Activated CD8-positive, alpha-beta memory T cell treated with anti-CD3 and anti-CD28 coated beads, Interleukin-2, amount 50 U/mL, for 24 hours (primary cell): Measurements from ENCODE around the gene HBB.

Experiments used
- DNase-seq: peaks from one replicate; pipeline ENCODE4 v3.0.0-alpha.2; 2020; ENCODE audit errors: extremely low read depth

HBB gene

DNA sequence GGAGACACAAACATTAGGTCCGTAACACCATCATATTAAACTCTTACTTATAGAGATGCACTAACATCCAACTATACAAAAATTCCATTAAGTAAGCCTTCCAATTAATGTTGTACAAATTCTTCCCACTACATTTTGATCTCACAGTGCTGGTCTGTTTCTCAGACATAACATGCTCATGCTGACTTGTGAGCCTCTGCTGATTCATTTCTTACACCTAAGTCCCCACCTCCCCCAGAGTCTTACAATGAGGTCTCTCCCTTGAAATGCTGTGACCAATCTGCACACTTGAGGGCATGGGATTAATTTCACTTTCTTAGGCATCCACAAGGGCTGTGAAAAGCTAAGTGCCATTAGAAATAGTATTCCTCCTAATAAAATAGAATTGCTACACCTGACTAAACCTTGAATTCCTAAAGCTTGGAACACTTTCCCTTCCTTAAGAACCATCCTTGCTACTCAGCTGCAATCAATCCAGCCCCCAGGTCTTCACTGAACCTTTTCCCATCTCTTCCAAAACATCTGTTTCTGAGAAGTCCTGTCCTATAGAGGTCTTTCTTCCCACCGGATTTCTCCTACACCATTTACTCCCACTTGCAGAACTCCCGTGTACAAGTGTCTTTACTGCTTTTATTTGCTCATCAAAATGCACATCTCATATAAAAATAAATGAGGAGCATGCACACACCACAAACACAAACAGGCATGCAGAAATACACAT, 20.8 kb upstream of the HBB start:
- no peak for DNase-seq

DNA sequence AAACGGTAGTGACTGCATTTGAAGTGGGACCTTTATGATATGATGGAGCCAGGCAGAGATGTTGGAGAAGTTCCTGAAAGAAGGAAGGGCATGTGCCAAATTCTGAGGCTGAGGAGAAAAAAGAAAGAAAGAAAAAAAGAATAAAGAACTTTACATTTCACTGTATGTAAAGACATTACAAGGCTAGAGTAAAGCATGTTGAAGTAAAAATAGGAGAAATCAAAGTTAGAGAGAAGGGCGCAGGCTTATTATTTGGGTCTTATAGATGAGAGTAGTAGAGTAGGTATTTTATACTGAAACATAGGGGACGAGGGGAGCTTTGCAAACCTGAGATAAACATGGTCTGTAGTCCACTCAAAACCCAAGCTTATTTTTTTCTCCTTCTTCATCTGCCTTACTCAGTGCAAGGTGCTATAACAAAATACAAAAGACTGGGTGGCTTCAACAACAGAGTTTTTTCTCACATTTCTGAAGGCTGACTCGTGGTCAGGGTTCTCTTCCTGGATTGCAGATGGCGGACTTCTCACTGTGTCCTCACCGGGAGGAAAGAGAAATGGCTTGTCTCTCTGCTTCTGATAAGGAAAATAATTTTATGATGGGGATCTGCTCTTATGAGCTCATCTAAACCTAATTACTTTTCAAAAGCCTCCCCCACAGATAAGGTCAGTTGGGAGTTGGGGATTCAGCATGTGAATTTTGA, 20.1 kb upstream of the HBB start:
- DNase-seq = no peak

DNA sequence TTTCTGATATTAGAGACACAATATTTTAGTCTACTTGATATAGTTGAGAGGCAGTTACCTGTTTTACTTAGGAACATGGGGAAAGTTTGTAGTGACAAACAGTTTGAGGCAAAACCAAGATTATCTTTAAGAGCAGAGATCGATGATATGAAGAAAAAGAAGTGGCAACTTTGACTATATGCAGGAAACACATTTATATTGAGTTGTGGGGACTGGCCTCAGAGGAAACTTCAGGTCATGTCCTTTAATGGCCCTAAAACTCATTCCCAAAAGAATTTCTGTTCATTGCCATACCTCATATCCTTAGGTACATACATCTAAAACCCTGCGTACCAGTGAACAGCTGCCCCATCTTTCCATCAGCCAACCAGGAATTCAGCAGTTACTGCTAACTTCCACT, 18.3 kb upstream of the HBB start:
- no peak for DNase-seq

DNA sequence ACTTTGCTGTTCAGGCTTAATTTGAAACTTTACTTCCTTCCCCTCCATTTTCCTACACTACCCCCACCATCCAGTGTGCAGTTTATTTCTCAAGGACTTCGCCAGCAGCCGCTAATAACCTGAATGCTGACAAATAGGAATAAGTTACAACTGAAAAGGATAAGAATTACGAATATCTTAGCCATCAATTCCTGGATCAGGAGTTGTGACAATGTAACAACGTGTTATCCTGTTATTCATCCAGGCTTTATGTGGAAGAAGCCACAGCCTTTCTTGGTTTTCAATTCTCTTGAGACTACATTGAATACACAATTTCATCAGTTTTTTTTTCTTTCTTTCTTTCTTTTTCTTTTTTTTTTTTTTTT, 16.9 kb upstream of the HBB start:
- DNase-seq = no peak

DNA sequence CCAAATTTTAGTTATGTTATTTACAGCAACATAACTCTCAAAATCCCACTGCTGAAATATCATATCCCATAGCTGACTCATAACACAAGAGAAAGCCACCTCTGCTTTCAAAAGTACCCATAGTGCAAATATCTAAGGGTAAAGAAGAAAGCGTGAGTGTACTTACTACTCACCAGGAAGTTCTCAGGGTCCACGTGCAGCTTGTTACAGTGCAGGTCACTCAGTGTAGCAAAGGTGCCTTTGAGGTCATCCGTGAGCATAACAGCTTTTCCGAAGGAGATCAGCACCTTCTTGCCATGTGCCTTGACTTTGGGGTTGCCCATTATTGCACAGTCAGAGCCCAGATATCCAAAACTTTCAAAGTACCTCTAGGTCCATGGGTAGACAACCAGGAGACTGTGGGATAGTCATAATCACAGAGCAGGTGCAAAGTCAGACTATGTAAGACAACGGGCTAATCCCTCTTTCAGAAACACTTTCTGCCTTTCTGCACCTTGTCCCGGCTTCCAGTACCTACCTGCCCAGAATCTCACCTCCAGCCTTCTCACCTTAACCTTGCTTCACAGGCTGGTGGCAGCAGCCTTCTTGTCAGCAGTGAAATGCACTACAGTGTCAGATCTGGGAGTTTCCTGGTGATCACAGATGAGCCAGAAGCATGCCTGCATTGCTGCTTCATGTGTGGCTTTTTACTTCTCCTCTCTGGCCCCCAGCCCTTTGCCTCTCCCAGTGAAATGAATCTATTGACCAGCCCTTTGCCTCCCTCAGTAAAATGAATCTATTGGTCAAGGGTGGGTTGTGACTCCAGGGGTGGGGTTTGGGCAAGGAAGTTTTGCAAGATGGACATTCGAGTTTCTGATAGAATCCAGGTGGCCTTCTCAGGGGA, 16.3 kb upstream of the HBB start:
- no peak for DNase-seq

DNA sequence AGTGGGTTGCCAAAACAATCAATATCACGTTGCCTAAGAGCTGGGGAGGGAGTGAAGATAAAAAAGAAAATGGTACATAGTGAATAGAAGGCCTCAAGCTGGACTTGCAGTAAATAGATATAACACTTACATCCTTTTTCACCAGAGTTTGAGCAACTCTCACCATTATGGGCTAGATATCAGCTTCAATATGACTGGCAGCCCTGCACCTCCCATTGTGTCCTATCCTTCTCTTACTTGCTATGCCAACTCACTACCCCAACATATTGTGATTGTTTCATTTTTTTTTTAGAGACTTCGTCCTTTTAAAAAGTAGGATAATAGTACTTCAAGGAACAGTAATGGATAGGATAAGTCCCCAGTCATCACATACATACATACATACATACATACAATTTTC, 15.3 kb upstream of the HBB start:
- DNase-seq = no peak

DNA sequence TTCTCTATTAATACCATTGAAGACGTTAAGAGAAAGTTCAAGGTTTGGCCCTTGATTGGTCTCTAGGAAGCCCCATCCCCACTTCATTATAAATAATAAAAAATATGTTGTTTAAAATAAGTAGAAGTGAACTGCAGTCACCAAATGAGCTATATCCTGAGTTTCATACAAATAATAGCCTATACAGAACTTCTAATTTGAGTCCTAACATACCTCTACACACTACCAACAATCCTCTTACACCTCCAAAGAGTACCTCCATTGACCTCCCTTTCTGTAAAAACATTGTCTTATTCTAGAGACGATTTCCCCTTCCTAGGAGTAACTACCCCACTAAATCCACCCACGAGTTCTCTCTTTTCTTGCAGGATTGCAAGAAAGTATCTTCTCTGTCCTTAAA, 14.6 kb upstream of the HBB start:
- DNase-seq = no peak

DNA sequence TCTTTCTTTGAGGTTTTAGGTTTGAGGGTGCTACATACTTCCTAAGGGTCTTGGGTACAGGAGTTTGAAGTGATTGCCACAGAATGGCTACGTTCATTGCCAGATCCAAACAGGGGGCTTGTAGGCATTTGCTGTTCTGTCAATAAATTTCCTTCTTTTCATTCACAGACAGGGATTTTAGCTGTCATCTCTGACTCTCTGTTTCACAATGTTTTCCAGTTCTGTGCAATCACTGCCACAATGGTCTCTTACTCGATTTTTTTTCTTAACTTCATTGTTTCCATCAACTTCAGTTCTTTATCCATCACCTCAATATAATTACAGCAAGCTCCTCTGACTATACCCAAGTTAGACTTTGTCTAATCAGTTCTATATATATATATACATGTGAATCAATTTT, 13.6 kb upstream of the HBB start:
- no peak for DNase-seq

DNA sequence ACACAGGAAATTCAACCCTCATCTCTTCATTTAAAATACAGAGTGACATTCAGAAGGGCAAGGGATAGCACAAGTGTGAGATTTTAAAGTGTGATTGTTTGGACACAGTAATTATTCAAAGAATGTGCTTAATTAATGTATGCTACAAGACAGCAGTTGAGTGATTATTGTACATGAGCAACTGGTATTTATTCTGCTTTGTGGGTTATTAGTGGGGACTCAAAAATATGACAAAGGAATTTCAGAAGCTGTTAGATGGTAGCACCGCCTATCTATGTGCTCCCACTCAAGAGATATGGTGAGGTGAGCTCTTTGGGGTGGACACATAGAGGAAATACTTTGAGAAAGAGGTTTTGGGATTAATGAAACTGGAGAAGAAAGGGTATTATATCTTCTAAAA, 13.2 kb upstream of the HBB start:
- no peak for DNase-seq

DNA sequence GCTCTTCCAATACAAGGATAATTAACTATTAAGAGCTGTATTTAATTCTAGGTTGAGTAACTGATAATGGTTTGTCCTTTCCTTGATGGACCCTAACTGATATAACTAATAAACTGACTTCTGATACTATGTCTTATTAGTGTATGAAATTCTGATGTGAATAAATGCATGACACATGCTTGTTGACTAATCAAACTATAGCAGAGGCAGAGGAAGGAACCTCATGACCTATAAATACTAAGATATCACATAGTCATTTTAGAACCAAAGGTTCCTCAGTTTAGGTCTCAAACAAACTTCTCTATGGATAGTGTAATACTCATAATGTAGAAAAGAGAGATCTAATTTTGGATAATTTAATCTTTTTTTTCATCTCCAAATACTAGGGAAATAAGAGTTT, 12.2 kb upstream of the HBB start:
- DNase-seq = no peak

DNA sequence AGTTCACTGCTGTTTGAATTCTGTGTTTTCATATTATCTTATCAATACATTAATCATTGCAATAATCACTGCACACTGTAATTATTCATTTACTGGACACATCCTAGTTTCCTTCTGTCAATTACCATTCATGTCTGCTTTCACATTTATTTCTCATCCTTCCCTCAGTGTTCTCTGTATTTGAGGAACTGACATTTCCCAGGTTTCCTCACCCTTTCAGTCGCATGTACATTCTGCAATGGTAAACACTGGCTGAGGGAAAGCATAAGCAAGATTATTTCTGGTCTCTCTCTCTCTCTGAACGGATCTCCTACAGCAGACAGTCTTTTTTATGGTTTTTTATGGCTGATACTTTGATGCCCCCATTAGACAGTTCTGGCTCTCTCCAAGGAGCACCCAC, 11.6 kb upstream of the HBB start:
- no peak for DNase-seq

DNA sequence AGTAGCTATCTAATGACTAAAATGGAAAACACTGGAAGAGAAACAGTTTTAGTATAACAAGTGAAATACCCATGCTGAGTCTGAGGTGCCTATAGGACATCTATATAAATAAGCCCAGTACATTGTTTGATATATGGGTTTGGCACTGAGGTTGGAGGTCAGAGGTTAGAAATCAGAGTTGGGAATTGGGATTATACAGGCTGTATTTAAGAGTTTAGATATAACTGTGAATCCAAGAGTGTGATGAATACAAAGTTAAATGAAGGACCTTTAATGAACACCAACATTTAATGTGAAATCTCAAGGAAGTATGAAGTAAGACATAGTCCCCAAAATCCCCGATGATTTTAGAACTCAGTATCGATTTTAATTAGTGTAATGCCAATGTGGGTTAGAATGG, 10.5 kb upstream of the HBB start:
- no peak for DNase-seq

DNA sequence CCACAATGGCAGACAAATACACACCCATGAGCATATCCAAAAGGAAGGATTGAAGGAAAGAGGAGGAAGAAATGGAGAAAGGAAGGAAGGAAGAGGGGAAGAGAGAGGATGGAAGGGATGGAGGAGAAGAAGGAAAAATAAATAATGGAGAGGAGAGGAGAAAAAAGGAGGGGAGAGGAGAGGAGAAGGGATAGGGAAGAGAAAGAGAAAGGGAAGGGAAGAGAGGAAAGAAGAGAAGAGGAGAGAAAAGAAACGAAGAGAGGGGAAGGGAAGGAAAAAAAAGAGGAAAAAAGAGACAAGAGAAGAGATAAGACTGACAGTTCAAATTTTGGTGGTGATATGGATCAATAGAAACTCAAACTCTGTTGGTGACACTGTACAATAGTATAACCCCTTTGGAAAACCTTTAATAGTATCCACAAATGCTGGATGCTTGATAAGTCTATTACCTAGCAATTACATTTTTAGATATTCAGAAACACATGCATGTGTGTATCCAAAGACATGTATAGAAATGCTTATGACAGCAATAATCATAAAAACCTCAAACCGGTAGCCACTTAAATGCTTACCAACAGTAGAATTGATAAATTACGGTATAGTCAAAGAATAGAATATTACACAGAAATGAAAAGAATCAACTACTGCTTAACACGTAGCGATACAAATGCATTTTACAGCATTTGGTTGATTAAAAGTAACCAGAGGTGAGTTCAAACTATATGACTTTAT, 8.7 kb upstream of the HBB start:
- DNase-seq = no peak

DNA sequence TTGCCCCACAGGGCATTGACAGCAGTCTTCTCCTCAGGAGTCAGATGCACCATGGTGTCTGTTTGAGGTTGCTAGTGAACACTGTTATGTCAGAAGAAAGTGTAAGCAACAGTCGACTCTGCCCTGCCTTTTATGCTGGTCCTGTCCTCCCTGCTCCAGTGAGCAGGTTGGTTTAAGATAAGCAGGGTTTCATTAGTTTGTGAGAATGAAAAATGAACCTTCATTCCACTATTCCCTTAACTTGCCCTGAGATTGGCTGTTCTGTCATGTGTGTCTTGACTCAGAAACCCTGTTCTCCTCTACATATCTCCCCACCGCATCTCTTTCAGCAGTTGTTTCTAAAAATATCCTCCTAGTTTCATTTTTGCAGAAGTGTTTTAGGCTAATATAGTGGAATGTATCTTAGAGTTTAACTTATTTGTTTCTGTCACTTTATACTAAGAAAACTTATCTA, 7.5 kb upstream of the HBB start, which contains the start of gene HBD:
Gene HBD (minus strand): TSS at position 103 of the 454 bp plus-strand sequence. CDS start 50 bp downstream, at position 53.
- no peak for DNase-seq

DNA sequence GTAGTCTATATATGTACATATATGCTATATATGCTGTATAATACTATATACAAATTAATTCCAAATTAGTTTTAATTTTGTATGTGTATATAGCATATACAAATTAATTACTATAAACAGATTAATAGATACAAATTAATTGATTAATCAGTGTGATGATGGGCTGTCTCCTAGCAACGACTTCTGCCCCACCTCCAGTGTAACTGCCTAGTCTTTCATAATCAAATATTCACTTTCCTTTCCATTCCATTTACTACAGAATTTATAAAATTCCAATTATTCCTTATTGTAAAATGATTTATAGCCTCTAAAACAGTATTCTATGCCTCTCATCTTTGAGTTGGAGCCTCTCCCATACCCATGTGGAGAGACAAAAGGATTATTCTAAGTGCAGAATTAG, 6.4 kb upstream of the HBB start:
- no peak for DNase-seq

DNA sequence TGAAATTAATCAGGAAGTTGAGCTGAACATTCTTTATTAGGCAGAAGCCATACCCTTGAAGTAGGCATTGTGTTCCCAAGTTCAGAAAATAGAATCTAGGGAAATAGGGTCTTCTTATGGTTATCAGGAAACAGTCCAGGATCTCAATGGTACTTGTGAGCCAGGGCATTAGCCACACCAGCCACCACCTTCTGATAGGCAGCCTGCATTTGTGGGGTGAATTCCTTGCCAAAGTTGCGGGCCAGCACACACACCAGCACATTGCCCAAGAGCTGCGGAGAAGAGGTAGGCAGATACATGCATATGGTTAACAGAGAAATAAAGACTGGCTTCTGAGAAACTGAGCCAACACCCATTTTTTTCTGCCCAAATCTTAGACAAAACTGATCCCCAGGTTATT, 6.0 kb upstream of the HBB start:
- no peak for DNase-seq

DNA sequence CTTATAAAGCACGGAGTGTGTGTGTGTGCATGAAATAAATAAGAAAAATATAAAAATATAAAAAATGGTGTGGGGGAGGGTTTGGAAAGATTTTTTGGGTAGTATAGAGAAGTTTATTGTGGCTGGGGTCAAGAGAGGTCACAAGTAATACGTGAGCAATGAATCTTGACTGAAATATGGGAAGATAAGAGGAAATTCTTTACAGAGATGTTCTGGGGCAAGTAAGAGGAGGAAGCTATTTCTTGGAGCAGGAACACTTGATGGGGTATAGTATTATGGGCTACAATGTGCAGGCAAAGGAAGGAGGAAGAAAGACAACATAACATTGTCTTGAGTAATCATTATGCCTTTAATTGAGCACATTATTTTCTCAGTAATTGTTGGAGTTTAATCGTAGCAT, 5.3 kb upstream of the HBB start:
- DNase-seq = no peak

DNA sequence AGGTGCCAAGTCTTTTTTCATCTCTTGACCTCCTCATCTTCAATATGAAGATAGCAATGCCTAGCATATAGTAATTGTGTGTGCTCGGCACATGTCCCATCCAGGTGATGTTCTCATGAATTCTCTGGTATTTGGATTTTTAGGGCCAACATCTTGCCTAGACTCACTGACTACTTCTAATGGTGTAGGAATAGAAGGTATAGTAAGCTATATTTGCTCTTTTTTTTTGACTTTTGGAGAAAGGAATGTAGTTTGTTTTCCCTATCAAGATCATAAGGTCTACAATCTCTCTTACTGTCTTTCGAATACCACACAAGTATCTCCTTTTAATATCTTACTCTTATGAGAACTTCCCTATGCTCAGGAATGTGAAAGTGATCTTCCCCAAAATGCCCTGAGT, 4.2 kb upstream of the HBB start:
- DNase-seq = no peak

DNA sequence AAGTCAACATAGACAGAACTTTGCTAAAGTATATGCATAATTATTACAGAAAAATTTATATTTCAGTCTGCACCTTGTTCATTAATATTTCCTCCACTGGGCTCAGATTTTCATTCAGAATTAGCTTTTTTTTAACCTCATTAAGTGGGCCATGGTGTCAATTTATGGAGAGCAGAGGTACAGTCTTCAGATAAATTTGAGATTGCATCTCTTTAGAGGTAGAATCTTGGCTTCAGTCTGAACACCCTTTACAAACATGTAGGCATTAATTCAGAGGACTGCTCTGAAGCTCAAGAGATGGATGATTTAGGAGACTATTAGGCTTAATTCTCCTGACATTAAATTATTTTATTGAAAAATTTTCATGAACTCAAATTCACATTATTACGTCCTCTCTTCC, 3.4 kb upstream of the HBB start:
- no peak for DNase-seq

DNA sequence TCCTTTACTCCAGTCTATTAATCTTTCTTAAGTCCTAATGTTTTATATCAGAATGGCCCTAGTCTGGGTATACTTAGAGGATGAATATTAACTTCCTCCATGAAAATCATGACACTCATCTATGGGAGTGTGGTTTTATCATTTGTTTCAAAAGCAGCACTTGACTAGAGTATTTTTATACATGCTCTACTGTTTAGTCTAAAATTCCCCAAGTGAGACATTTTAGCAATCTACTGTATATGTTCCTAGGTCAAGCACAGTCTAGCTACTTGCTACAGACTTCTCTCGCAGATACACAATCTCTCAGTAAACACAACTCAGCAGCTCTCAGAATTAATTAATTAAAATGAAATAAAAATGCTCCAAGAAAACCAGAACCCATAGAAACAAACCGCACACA, 2.9 kb upstream of the HBB start:
- no peak for DNase-seq

DNA sequence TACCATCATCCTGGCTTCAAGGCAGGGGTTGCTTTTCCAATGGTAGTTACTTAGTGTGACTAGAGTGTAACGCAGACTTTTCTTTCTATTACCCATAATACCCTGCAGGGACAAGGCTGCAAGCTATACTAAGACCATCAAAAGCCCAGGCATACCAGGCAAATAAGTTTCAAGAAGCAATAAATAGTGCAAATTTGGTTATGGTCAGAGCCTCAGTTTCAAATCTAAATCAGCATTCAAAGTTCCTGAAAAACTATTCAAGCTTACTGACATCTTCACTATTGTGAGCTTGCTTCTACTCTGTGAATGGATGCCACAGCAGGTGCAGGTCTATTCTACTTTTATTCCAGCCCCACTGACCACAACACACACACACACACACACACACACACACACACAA, 2.5 kb upstream of the HBB start:
- no peak for DNase-seq

DNA sequence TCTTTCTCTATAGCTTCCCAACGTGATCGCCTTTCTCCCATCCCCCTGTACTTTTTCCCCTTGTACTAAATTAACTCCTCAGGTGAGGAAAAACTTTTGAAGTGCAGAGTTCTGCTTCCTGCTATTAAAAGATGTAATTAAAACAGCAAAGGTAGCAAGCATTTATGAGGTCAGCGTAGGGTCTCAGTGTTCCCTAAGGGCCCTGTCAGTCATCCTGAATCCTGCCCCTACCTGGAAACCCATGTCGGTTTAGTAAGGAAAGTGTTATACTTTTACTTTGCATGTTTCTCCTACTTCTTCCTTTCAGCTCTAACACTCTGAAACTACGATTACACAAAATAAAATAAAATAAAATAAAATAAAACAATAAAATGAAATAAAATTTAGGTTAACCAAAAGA, 1.3 kb upstream of the HBB start:
- no peak for DNase-seq
